ENCODE results near the gene KRT6C.

GRCh38 chr12:52487211-52487610 lies 13.6 kb upstream of the KRT6C start:
- no peak for TF ChIP-seq POLR2A (IDR thresholded peaks at IDR 0.05; ENCODE audit: low read length)
- TF ChIP-seq GATA1 (IDR thresholded peaks at IDR 0.05; ENCODE audit: low read depth, low read length), result no peak
